Uterus (tissue), 2 donors: ENCODE results near the gene CSNK1A1L.

Experiments
- CTCF ChIP-seq, 4 experiments: fragments of 200-600 bp in 2 of 4; fragments of 450-650 bp in 2 of 4; sonication (generic) in 2 of 4; IDR thresholded peaks; one replicate each; pipeline ENCODE4 v1.5.1; 2016 to 2019; ENCODE audit warnings: antibody characterized with exemption in 4 of 4, mild to moderate bottlenecking in 2 of 4, moderate library complexity in 1 of 4
- POLR2A ChIP-seq, 2 donors: fragments of 450-650 bp; IDR thresholded peaks; one replicate each; pipeline ENCODE4 v1.6.1; 2016; ENCODE audit warnings: antibody characterized with exemption in 2 of 2, mild to moderate bottlenecking in 1 of 2, moderate library complexity in 1 of 2

- TF ChIP-seq CTCF (IDR thresholded peaks at IDR 0.05) (no peak), POLR2A (IDR thresholded peaks at IDR 0.05) (no peak)
Measured at GRCh38 chr13:37059848-37060192, 45.6 kb downstream of the CSNK1A1L start.
